A549 (cell line): ENCODE data around the gene WLS. TPM values are rescaled to one million over a fixed set of nuclear protein-coding genes. Genes with fewer than 3 reads are reported as not detected.

Source experiments
- ATAC-seq, 2 experiments: fragments of 200-7000 bp in 1 of 2; fragments of >200 bp in 1 of 2; cut with Nextera tagmentation in 1 of 2; cut with Tn5 transposase in 1 of 2; 3 replicates each; pipeline versions ENCODE4 v1.8.0 to v1.9.1; 2018 to 2020; ENCODE audit warnings: mild to moderate bottlenecking in 1 of 2, moderate library complexity in 1 of 2
- CTCF ChIA-PET: fragments of 300-600 bp; sonication (Branson Sonifier 250); formaldehyde crosslinking; extraction: SDS; loops from one replicate; lab custom pipeline; 2021; ENCODE audit warnings: antibody characterized with exemption, inconsistent platforms; lab: Yijun Ruan, JAX
- POLR2A ChIA-PET: fragments of 350-600 bp; formaldehyde crosslinking; extraction: SDS; loops from one replicate; lab custom pipeline; 2021; ENCODE audit warnings: antibody characterized with exemption, inconsistent platforms; lab: Yijun Ruan, JAX
- DNase-seq, 2 experiments: peaks; one replicate each; pipeline versions ENCODE4 v3.0.0 to v3.0.0-alpha.2; 2011 to 2016; ENCODE audit warnings: low read depth in 1 of 2, low spot score in 1 of 2
- FAIRE-seq: peaks from 2 replicates; lab custom pipeline; 2011; peaks lifted over from hg19 to GRCh38; lab: Jason Lieb, UNC
- H3K27ac ChIP-seq, 2 experiments: fragments of >200 bp; sonication (Bioruptor Twin); formaldehyde crosslinking; 3 replicates each; pipeline ENCODE4 v1.5.1; 2016 to 2017
- H3K4me1 ChIP-seq: fragments of >200 bp; sonication (Bioruptor Twin); formaldehyde crosslinking; 3 replicates; pipeline ENCODE4 v1.6.1; 2016
- H3K4me2 ChIP-seq: fragments of >200 bp; sonication (Bioruptor Twin); formaldehyde crosslinking; 3 replicates; pipeline ENCODE4 v1.6.1; 2016
- H3K4me3 ChIP-seq: fragments of >200 bp; sonication (Bioruptor Twin); formaldehyde crosslinking; 3 replicates; pipeline ENCODE4 v1.5.1; 2016
- H3K9me3 ChIP-seq: fragments of >200 bp; sonication (Bioruptor Twin); formaldehyde crosslinking; 3 replicates; pipeline ENCODE4 v1.6.1; 2016
- ATOH8 ChIP-seq: fragments of 250-450 bp; sonication (Bioruptor Pico); IDR thresholded peaks from 2 replicates; pipeline ENCODE4 v1.5.0; 2020; ENCODE audit warnings: low read depth, mild to moderate bottlenecking, moderate library complexity
- BCL3 ChIP-seq: fragments of >200 bp; sonication (Bioruptor Twin); formaldehyde crosslinking; IDR thresholded peaks from 3 replicates; pipeline ENCODE4 v1.6.1; 2016
- CHD2 ChIP-seq: fragments of 150-350 bp; IDR thresholded peaks from 2 replicates; pipeline ENCODE4 v1.6.1; 2014; ENCODE audit warnings: low read length; ENCODE audit not compliant: partially characterized antibody
- CHD4 ChIP-seq: fragments of 200-600 bp; sonication (generic); IDR thresholded peaks from 2 replicates; pipeline ENCODE4 v1.6.1; 2016; ENCODE audit warnings: antibody characterized with exemption, mild to moderate bottlenecking, borderline replicate concordance
- FOSB ChIP-seq: fragments of 250-450 bp; sonication (Bioruptor Pico); IDR thresholded peaks from 2 replicates; pipeline ENCODE4 v1.5.0; 2020; ENCODE audit warnings: mild to moderate bottlenecking, moderate library complexity
- HDAC2 ChIP-seq: fragments of 200-600 bp; sonication (generic); IDR thresholded peaks from 2 replicates; pipeline ENCODE4 v1.6.1; 2016
- HMGXB4 ChIP-seq: fragments of 250-450 bp; sonication (Bioruptor Pico); IDR thresholded peaks from 2 replicates; pipeline ENCODE4 v1.5.0; 2021; ENCODE audit warnings: mild to moderate bottlenecking, moderate library complexity, borderline replicate concordance
- HOXB13 ChIP-seq: fragments of 250-450 bp; sonication (Bioruptor Pico); IDR thresholded peaks from 2 replicates; pipeline ENCODE4 v1.5.0; 2020; ENCODE audit warnings: low read depth, mild to moderate bottlenecking, moderate library complexity
- MYC ChIP-seq: IDR thresholded peaks from 2 replicates; pipeline ENCODE4 v1.6.1; 2012; ENCODE audit warnings: mild to moderate bottlenecking, inconsistent platforms, low read length, improper control_type of control experiment, borderline replicate concordance
- NFE2L2 ChIP-seq: fragments of 150-350 bp; conservative IDR thresholded peaks from 2 replicates; pipeline ENCODE4 v1.6.1; 2014; ENCODE audit warnings: low read length
- PHF8 ChIP-seq: fragments of 200-600 bp; sonication (generic); IDR thresholded peaks from 2 replicates; pipeline ENCODE4 v1.6.1; 2016; ENCODE audit warnings: low read depth, mild to moderate bottlenecking, antibody characterized with exemption, moderate library complexity, borderline replicate concordance
- TFCP2L1 ChIP-seq: fragments of 250-450 bp; sonication (Bioruptor Pico); IDR thresholded peaks from 2 replicates; pipeline ENCODE4 v1.5.0; 2021; ENCODE audit warnings: mild to moderate bottlenecking
- USF2 ChIP-seq: fragments of 450-650 bp; IDR thresholded peaks from 2 replicates; pipeline ENCODE4 v1.6.1; 2014; ENCODE audit warnings: antibody characterized with exemption
- ZNF302 ChIP-seq: fragments of 250-450 bp; sonication (Bioruptor Pico); IDR thresholded peaks from 2 replicates; pipeline ENCODE4 v1.9.0; 2021; ENCODE audit warnings: inconsistent platforms, mild to moderate bottlenecking, moderate library complexity
- WGBS: methylation state at CpG from one replicate; pipeline ENCODE4 v1.1.6; 2017; ENCODE audit errors: missing lambda C conversion rate; 5-methylcytosine and 5-hydroxymethylcytosine counted together
- polyA plus RNA-seq, 4 experiments: library from polyadenylated mRNA; depleted of rRNA in 3 of 4; stranded (reverse); fragments of >200 nt; fragmentation: RNase III in 1 of 4; extraction: RNeasy Plus Mini Kit Qiagen cat#74134 plus additional on column Dnase treatment in 1 of 4; gene quantifications; 2 replicates in 3 of 4; 3 replicates in 1 of 4; pipeline ENCODE4 v1.2.3, GENCODE V29; 2011 to 2017
- TF ChIP-seq, protein P1 (sequence below): fragments of >200 bp; sonication (Bioruptor Twin); formaldehyde crosslinking; IDR thresholded peaks from 3 replicates; pipeline ENCODE4 v1.5.1; 2016

The WLS gene
- polyA plus RNA-seq, 2 of the 4 experiments (the other 2 are of a cell fraction) = 6.6 to 12.1 TPM

DNA sequence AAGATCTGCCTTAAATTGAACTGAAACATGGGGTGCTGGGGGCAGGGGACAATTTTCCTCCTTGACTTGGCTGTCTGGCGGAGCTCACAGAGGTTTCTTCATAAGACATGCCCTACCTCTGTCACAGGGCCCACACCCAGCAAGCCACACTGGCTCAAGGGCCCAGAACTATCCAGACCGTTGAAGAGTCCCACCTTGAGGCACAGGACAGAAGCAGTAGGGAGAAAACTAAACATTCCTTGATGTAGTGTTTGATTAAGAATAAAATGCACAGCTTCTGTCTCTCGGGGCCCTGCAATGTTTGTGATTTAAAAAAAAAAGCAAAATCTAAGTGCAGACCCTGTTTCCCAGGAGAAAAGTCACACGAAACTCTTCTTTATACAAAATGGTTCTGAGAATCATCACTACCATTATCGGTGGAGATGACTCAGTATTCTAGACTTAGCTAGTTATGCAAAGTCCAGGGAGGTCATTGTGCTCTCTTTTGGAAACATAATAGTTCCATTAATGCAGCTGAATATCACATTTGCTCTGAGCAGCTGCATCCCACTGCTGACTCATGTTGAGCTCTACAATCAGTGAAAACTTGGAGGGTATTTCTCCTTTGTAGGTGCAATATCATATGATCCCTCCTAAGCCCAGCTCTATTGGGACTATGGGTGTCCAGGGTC lies 128.3 kb downstream of the WLS start:
- ChIA-PET CTCF (interaction anchor here (0.9 to 2.7 kb wide), 7 partner anchors 10 to 337 kb away, joined by 3 to 11 read pairs (median 4); no protein-coding TSS in a partner anchor), POLR2A (no interaction called here)
- no peak for FAIRE-seq
- no peak for ATAC-seq
- 49% methylated on average over 5 of the region's 5 CpGs for WGBS
- H3K27ac ChIP-seq = peak overlapping the region in 1 of 2 experiments; percentile 74; a peak in 3 of 6 replicates
- no peak for DNase-seq
- H3K4me1 ChIP-seq = peaks cover 10% of the 10 kb centered on the region; the same call in 2 of the 3 replicates
- TF ChIP-seq NFE2L2 (no peak), HMGXB4 (no peak), HDAC2 (no peak), CHD4 (no peak), USF2 (no peak), PHF8 (no peak), MYC (no peak), ATOH8 (no peak), TFCP2L1 (no peak), CHD2 (no peak), ZNF302 (CRISPR knock-in tag) (no peak)
- TF ChIP-seq, protein P1, sequence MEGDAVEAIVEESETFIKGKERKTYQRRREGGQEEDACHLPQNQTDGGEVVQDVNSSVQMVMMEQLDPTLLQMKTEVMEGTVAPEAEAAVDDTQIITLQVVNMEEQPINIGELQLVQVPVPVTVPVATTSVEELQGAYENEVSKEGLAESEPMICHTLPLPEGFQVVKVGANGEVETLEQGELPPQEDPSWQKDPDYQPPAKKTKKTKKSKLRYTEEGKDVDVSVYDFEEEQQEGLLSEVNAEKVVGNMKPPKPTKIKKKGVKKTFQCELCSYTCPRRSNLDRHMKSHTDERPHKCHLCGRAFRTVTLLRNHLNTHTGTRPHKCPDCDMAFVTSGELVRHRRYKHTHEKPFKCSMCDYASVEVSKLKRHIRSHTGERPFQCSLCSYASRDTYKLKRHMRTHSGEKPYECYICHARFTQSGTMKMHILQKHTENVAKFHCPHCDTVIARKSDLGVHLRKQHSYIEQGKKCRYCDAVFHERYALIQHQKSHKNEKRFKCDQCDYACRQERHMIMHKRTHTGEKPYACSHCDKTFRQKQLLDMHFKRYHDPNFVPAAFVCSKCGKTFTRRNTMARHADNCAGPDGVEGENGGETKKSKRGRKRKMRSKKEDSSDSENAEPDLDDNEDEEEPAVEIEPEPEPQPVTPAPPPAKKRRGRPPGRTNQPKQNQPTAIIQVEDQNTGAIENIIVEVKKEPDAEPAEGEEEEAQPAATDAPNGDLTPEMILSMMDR = no peak
- H3K4me3 ChIP-seq = no peak overlapping the region
- no peak overlapping the region for H3K4me2 ChIP-seq
- H3K9me3 ChIP-seq = no peaks in the 10 kb centered on the region

- no peak for TF ChIP-seq HOXB13 (CRISPR knock-in tag)
- ChIA-PET POLR2A (no interaction called here), CTCF (interaction anchor here (0.9 to 2.7 kb wide), 3 partner anchors 16 to 253 kb away, joined by 3 to 11 read pairs (median 4); no protein-coding TSS in a partner anchor)
- no peak for DNase-seq
- 85% methylated on average over 5 of the region's 5 CpGs for WGBS
- no peak overlapping the region for H3K4me3 ChIP-seq
- peaks cover 10% of the 10 kb centered on the region; the same call in 2 of the 3 replicates for H3K4me1 ChIP-seq
- H3K9me3 ChIP-seq = no peaks in the 10 kb centered on the region
- ATAC-seq = no peak
- no peak overlapping the region for H3K4me2 ChIP-seq
- peak overlapping the region in 1 of 2 experiments; percentile 23; a peak in 1 of 6 replicates for H3K27ac ChIP-seq
- FAIRE-seq = no peak
Observed at GRCh38 chr1:68103011-68103545, 129.2 kb downstream of the WLS start.

- ChIA-PET POLR2A (no interaction called here), CTCF (no interaction called here)
- WGBS = 73% methylated on average over 4 of the region's 4 CpGs
- no peaks in the 10 kb centered on the region for H3K9me3 ChIP-seq
- no peak overlapping the region for H3K4me2 ChIP-seq
- no peak overlapping the region for H3K27ac ChIP-seq
- ATAC-seq = no peak
- FAIRE-seq = no peak
- no peak for DNase-seq
- no peak for TF ChIP-seq BCL3
- TF ChIP-seq FOSB (CRISPR knock-in tag) = no peak
- peaks cover 10% of the 10 kb centered on the region; the same call in 2 of the 3 replicates for H3K4me1 ChIP-seq
- no peak overlapping the region for H3K4me3 ChIP-seq
Observed at GRCh38 chr1:68101829-68102228, 130.5 kb downstream of the WLS start.
